GM12891 (cell line): ENCODE measurements around the gene RFC5.

Experiments used
- PAX5 ChIP-seq: IDR thresholded peaks from 2 replicates; pipeline ENCODE4 v1.6.1; 2011; ENCODE audit warnings: low read length, moderate library complexity, mild to moderate bottlenecking; ENCODE audit not compliant: insufficient read depth, severe bottlenecking
- POLR2A ChIP-seq: IDR thresholded peaks from 2 replicates; pipeline ENCODE4 v1.6.1; 2011; ENCODE audit warnings: low read depth, low read length, control low read depth
- POLR2AphosphoS5 ChIP-seq: IDR thresholded peaks from 2 replicates; pipeline ENCODE4 v1.6.1; 2011; ENCODE audit warnings: low read depth, low read length, control low read depth
- POU2F2 ChIP-seq: IDR thresholded peaks from 2 replicates; pipeline ENCODE4 v1.6.1; 2011; ENCODE audit warnings: low read depth, mild to moderate bottlenecking, control low read depth, low read length, moderate library complexity
- SPI1 ChIP-seq: IDR thresholded peaks from 2 replicates; pipeline ENCODE4 v1.6.1; 2011; ENCODE audit warnings: low read depth, low read length, control low read depth
- TAF1 ChIP-seq: IDR thresholded peaks from 2 replicates; pipeline ENCODE4 v1.6.1; 2011; ENCODE audit warnings: low read depth, low read length, control low read depth

DNA sequence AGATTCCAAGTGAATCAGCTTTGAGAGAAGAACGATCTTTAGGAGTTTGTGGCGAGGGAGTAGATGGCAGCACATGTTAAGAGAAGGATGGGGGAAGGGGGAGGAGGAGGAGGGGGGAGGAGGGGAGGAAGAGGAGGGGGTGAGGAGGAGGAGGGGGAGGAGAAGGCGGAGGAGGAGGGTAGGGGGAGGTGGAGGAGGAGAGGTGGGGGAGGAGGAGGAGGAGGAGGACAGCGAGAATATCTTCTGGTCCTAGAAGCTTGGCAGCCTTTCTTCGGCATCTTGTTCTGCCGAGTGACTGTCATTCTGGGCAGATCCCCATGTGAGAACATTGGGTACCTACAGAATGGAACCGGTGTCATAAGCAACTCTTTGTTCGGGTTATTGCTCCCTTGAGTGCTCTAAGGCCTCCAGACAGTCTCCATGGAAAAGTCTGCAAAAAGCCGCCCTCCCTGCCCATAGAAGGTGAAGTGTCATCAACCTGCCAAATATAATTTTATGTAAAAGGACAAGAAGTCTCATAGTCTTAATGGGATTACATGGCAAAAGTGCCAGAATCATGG, 6.9 kb downstream of the RFC5 start:
- TF ChIP-seq POLR2A (no peak), POU2F2 (no peak), POLR2AphosphoS5 (no peak), TAF1 (no peak), SPI1 (no peak), PAX5 (no peak)
